Activated gamma-delta T cell treated with Interleukin-2 at 50 U/mL for 16 hours (primary cell): ENCODE measurements around the gene PRDM13.
"Not testable (repeated sequence)": the region's sequence is repeated elsewhere in the genome, so short reads cannot be mapped to it uniquely, and the experiment has no call there.

Experiments
- DNase-seq: peaks from one replicate; pipeline ENCODE4 v3.0.0-alpha.2; 2020

Gene PRDM13

DNA sequence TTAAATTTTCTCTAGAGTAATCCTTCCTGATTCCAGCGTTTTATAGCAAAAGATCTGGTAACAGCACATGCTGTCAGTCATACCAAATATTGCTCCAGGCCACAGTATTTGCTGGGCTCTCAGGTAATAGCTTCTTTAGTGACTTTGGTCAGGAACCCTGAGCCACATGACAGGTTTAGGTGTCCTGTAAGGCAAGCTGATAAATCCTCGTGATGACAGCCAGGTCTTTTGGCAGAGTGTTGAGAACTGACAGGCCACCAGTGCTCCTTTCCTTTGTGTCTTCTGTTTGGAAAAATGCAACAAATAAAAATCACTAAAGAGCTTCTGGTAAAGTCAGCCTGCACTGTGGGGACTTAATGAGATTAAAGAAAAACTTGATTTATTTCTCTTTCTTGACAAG, 34.6 kb downstream of the PRDM13 start:
- DNase-seq: no peak

DNA sequence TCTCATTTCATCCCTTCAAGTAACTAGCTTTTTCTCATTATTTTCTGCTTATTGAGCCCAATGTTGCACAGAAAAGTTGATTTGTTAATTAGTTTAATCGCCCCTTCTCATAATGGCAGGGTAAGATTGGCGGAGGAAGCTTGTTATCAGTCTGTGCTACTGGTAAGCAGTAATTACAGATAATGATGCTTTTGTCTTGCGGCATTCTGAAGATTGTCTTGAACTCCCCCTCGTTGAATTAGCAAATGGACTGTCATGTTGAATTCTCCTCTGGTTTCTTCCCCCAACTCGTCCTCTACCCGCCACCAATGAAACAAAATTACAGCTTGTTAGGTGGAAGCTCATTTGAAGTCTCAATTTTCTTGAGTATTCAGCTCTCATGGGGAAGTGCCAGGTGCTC, 39.4 kb downstream of the PRDM13 start:
- DNase-seq: no peak

DNA sequence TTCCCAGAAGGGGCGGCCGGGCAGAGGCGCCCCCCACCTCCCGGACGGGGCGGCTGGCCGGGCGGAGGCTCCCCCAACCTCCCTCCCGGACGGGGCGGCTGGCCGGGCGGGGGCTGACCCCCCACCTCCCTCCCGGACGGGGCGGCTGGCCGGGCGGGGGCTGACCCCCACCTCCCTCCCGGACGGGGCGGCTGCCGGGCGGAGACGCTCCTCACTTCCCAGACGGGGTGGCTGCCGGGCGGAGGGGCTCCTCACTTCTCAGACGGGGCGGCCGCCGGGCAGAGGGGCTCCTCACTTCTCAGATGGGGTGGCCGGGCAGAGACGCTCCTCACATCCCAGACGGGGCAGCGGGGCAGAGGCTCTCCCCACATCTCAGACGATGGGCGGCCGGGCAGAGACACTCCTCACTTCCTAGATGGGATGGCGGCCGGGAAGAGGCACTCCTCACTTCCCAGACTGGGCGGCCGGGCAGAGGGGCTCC, 43.5 kb downstream of the PRDM13 start:
- DNase-seq: not testable (repeated sequence)

DNA sequence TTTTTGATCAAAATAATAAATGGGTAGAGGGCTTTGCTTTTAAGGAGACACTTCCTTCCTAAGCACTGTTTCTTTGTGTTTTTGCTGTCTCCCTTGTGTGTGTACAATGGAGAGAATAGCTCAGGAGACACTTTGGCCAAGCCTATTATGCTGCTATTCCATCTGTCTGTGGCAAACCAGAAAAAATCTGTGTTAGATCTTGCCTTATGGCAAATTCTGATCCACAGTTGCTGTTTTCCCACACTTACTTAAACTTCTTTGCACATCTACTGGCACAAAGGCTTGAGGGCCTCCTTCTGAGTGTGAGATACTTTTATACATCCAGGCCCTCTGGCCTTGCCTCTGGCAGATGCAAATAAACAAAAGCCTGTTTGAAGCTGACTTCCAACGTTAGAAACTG, 53.6 kb downstream of the PRDM13 start:
- no peak for DNase-seq

DNA sequence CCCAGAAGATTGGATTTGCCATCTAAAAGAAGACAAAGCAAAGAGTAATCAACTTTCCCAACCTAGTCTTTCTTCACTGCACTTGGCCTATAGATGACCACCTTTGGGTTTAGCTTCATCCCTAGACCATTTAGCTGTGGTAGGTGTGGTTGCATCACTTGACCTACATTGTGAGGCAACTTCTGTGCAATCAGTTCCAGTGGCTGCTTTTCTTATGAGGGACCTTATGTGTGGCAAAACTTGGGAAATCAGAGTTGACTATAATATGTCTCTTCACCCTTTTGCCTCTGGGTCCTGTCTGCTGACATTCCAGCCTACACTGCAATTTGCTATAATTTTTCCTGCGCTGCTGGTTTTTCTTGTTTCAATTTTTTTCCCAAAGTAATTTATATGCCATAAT, 55.2 kb downstream of the PRDM13 start:
- DNase-seq: no peak

DNA sequence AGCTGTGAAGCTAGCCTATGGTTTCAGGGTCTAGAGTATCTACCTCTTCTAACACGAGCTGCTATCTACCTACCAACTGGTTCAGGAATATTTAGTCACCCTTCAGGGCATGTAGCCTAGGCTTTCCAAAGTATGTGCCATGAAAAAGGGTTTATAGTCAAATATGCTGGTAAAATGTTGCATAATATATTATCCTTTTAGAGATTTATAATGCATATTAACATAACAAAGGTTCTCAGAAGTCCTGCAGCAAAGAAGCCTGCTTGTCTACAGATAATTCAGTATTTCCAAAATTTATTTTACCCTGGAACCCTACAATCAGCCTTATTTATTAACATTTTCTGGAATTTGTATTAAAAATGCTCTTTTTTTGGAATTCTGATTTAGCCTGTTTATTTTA, 56.0 kb downstream of the PRDM13 start:
- no peak for DNase-seq
